ENCODE results near the gene CORIN.

CORIN gene

DNA sequence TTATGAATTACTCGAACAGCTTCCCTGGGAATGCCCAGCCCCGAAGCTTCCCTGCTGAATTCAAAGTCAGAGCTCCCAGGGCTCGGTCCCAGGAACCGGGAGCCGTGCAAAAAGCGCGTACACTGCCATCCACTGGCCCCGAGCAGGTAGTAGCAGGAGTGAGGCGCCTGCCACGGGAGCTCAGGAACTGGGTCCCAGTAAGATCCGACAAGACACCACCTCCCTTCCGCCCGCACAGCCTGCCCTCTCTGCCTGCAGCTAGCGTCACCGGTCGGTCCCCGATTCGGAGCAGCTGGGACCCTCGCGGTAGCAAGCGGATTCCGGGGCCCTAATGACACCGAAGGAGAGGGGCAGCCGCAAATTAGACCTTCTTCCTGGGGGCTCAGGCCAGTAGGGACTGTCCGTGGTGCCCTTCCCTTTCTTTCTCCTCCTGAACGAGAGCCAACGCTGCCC, 1.2 kb downstream of the CORIN start:
- DNase-seq (ENCODE audit: low read depth, low spot score), result peak; percentile 63
- WGBS (ENCODE audit: insufficient coverage, insufficient read length), result no CpG with 5 or more reads among the region's 27 CpGs
- H3K4me3 ChIP-seq (ENCODE audit: low read length), result peak overlapping the region; percentile 56; the same call in 1 of the 2 replicates

DNA sequence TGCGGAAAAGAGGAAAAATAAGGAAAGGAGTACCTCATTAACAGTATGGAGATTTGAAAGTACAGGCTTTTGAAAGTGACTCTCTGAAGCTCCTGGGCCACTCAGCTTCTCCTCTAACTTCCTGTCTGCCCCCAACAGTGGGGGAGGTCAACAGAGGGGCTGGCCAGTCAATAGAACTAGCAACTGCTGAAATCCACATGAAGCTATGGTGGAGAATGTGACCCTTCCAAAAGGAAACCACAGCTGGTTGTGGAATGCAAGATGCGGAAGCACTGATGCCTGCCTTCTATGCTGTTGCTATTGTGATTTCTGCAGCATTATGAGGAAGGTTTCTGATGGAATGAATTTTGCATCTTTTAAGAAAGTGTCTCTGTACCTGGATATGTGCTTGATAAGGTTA, 2.4 kb downstream of the CORIN start:
- H3K27ac ChIP-seq (ENCODE audit: low read length), result no peak overlapping the region
- H3K36me3 ChIP-seq (ENCODE audit: control insufficient read depth, insufficient read depth, low read length), result no peaks in the 10 kb centered on the region; the same call in 1 of the 2 replicates
- no peaks in the 10 kb centered on the region for H3K27me3 ChIP-seq (ENCODE audit: control insufficient read depth, insufficient read depth, low read length)
- 0 out of 2 replicates have a peak, but pooled peaks cover 3% of the 10 kb centered on the region for H3K4me1 ChIP-seq (ENCODE audit: control insufficient read depth, insufficient read depth, low read length)
- WGBS (ENCODE audit: insufficient coverage, insufficient read length), result no CpG with 5 or more reads among the region's 2 CpGs
- DNase-seq (ENCODE audit: low read depth, low spot score), result no peak
- H3K9me3 ChIP-seq (ENCODE audit: control insufficient read depth, insufficient read depth, low read length), result no peaks in the 10 kb centered on the region
- no peak overlapping the region for H3K4me3 ChIP-seq (ENCODE audit: low read length)

More for the DNA sequence above, 1.2 kb downstream of the CORIN start:
- Histone ChIP-seq H3K27ac (ENCODE audit: low read length) (no peak overlapping the region), H3K27me3 (ENCODE audit: control insufficient read depth, insufficient read depth, low read length) (no peaks in the 10 kb centered on the region), H3K36me3 (ENCODE audit: control insufficient read depth, insufficient read depth, low read length) (no peaks in the 10 kb centered on the region; the same call in 1 of the 2 replicates), H3K9me3 (ENCODE audit: control insufficient read depth, insufficient read depth, low read length) (no peaks in the 10 kb centered on the region), H3K4me1 (ENCODE audit: control insufficient read depth, insufficient read depth, low read length) (0 out of 2 replicates have a peak, but pooled peaks cover 3% of the 10 kb centered on the region)

DNA sequence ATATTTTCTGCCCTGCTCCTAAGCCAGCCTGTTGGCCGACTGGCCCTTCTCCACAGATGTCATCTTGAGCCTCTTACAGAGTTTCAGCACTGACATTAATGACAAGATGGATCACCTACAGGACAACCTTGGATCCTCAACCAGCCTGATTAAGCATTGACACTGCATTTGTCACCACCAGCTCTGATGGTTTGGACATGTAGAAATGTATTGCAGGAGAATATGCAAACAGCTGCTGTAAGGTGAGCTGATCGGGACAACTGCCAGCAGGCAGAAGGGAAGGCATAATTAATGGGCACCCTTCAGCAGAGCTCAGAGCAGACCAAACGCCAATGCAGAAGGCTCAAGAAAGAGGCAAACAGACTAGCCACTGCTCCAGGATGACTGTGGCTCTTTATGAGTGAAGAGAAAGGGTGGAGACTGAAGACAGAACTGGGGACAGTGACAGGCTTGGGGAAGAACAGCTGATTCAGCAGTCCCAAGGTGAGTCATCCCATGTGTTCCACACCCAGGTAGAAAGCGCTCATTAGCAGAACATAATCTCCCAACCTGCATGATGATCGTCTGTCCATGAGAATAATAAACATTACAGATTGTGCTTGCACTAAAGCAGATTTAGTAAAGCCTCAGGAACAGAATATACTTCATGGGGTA, 6.7 kb downstream of the CORIN start:
- H3K4me1 ChIP-seq (ENCODE audit: control insufficient read depth, insufficient read depth, low read length), result 0 out of 2 replicates have a peak, but pooled peaks cover 1% of the 10 kb centered on the region
- no peak overlapping the region for H3K27ac ChIP-seq (ENCODE audit: low read length)
- H3K27me3 ChIP-seq (ENCODE audit: control insufficient read depth, insufficient read depth, low read length), result no peaks in the 10 kb centered on the region
- H3K36me3 ChIP-seq (ENCODE audit: control insufficient read depth, insufficient read depth, low read length), result no peaks in the 10 kb centered on the region
- H3K4me3 ChIP-seq (ENCODE audit: low read length), result no peak overlapping the region
- no CpG with 5 or more reads among the region's 5 CpGs for WGBS (ENCODE audit: insufficient coverage, insufficient read length)
- no peak for DNase-seq (ENCODE audit: low read depth, low spot score)
- no peaks in the 10 kb centered on the region for H3K9me3 ChIP-seq (ENCODE audit: control insufficient read depth, insufficient read depth, low read length)

DNA sequence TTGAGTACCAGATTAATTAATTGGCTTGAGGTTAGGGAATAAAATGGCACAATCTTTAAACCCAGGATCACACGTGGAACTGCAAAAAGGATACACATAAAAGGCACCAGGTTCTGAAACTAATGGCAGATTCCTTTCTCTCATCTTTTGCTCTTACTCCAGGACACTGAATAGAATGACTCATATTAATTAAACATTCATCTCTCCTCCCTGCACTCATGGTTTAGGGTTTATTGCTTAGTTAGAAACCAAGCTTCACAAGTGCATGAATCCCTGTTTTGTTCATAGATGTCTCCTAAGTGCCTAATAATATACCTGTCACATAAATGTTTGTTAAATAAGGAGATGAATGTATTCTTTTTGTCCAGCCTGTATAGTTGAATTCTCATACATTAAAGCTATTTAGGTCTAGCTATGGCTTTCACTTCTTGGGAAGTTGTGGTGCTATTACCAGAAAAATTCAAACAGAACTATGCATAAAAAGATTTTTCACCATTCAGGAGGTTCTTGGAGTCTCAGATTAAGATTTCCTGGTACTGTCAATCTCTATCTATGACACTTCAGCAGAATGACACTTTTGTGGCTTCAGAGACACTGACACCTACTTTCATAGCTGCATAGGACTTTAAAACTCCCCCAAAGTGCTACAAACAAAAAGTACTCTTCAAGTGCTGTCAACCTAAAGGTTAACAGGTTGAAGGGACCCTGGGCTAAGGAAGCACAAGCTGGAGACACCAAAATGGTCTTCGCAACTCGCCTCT, 7.4 kb downstream of the CORIN start:
- DNase-seq (ENCODE audit: low read depth, low spot score), result no peak
- no peaks in the 10 kb centered on the region for H3K27me3 ChIP-seq (ENCODE audit: control insufficient read depth, insufficient read depth, low read length)
- WGBS (ENCODE audit: insufficient coverage, insufficient read length), result no CpG with 5 or more reads among the region's 3 CpGs
- no peaks in the 10 kb centered on the region for H3K36me3 ChIP-seq (ENCODE audit: control insufficient read depth, insufficient read depth, low read length)
- no peaks in the 10 kb centered on the region for H3K9me3 ChIP-seq (ENCODE audit: control insufficient read depth, insufficient read depth, low read length)
- no peak overlapping the region for H3K4me3 ChIP-seq (ENCODE audit: low read length)
- H3K27ac ChIP-seq (ENCODE audit: low read length), result no peak overlapping the region
- H3K4me1 ChIP-seq (ENCODE audit: control insufficient read depth, insufficient read depth, low read length), result no peaks in the 10 kb centered on the region

DNA sequence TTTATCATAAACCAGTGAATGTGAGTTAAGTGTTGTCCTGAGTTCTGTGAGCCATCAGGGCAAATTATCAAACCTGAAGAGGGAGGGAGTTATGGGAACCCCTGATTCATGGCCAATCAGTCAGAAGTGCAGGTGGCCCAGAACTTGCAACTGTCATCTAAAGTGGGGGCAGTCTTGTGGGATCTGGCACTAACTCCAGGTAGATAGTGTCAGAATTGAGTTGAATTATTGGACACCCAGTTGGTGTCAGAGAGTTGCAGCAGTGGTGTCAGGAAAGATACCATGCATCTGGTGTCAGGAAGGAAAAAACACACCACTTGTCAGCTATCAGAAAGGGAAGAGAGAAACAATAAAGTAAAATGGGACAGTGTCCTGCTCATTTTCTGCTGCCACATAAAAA, 8.4 kb downstream of the CORIN start:
- DNase-seq (ENCODE audit: low read depth, low spot score), result no peak
- Histone ChIP-seq H3K4me3 (ENCODE audit: low read length) (no peak overlapping the region), H3K36me3 (ENCODE audit: control insufficient read depth, insufficient read depth, low read length) (no peaks in the 10 kb centered on the region), H3K9me3 (ENCODE audit: control insufficient read depth, insufficient read depth, low read length) (no peaks in the 10 kb centered on the region), H3K4me1 (ENCODE audit: control insufficient read depth, insufficient read depth, low read length) (no peaks in the 10 kb centered on the region), H3K27ac (ENCODE audit: low read length) (no peak overlapping the region), H3K27me3 (ENCODE audit: control insufficient read depth, insufficient read depth, low read length) (no peaks in the 10 kb centered on the region)

DNA sequence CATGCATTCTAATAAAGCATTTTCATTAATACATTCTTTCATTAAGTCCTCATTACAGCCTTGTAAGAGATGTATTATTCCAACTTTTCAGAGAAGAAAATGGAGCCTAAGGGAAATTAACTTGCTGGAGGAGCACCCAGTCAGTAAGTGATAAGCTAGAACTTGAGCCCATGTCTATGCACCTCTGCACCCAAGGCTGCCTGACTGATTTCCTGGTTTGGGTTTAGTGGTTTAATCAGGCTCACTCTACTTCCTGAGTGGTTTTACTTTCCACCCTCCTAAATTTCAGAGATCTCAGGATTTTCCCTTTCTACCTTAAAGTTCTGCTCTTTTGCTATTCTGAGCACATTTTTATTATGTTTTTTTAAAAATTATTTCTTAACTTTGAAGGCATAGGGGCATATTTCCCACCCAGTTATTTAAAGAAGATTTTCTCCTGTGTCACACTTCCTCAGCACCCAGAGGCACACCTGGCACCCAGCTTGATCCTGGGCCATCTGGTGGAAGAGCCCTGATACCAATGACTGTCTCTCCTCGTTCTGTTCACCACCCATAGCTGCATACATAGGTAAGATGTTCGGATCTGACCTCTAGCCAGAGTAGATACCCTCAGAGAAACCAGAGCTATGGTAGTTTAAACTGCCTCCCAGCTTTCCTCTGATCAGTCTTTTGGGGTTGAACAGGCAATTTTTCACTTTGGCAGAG, 10.4 kb downstream of the CORIN start:
- Histone ChIP-seq H3K27ac (ENCODE audit: low read length) (no peak overlapping the region), H3K4me1 (ENCODE audit: control insufficient read depth, insufficient read depth, low read length) (no peaks in the 10 kb centered on the region), H3K9me3 (ENCODE audit: control insufficient read depth, insufficient read depth, low read length) (no peaks in the 10 kb centered on the region), H3K36me3 (ENCODE audit: control insufficient read depth, insufficient read depth, low read length) (no peaks in the 10 kb centered on the region), H3K27me3 (ENCODE audit: control insufficient read depth, insufficient read depth, low read length) (no peaks in the 10 kb centered on the region), H3K4me3 (ENCODE audit: low read length) (no peak overlapping the region)
- DNase-seq (ENCODE audit: low read depth, low spot score), result no peak
- no CpG with 5 or more reads among the region's 2 CpGs for whole genome bisulfite sequencing (ENCODE audit: insufficient coverage, insufficient read length)

DNA sequence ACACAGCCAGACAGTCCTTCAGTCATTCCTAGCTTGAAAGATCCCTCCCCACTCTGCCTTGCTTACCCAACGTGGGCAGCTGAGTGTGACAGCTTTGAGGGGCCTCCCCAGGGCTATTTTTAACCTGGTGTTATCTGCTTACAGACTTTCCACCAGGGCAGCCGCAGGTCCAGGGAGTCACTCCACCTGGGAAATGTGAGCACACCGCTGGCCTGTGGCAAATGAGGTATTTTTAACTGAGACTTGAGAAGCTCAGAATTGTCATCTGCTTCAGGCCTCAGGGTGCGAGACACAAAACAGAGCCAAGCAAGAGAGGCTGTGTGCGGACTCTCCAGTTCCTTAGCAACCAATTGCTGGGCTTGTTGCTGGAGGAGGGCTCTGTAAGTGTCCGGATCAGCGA, 13.0 kb downstream of the CORIN start:
- no peak for DNase-seq (ENCODE audit: low read depth, low spot score)
- Histone ChIP-seq H3K27ac (ENCODE audit: low read length) (no peak overlapping the region), H3K36me3 (ENCODE audit: control insufficient read depth, insufficient read depth, low read length) (no peaks in the 10 kb centered on the region), H3K4me1 (ENCODE audit: control insufficient read depth, insufficient read depth, low read length) (no peaks in the 10 kb centered on the region), H3K9me3 (ENCODE audit: control insufficient read depth, insufficient read depth, low read length) (no peaks in the 10 kb centered on the region), H3K4me3 (ENCODE audit: low read length) (no peak overlapping the region), H3K27me3 (ENCODE audit: control insufficient read depth, insufficient read depth, low read length) (no peaks in the 10 kb centered on the region)
- WGBS (ENCODE audit: insufficient coverage, insufficient read length), result no CpG with 5 or more reads among the region's 7 CpGs

DNA sequence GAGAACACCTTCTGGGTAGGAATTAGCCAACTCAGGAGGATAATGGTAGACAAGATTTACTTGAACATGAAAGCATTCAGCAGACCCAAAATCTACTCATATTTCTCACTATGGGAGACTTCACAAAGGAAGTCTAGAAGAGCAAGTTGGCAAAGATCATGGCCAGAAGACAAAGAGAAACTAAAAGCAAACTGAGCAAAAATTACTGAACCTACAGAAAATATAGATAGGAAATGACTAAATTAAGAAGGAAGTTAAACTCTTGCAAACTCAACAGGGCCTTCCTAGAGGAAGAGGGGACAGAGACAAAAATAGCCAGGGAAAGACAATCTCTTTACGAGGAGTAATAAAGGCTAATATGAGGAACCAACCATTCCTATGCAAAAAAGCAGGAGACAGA, 18.7 kb downstream of the CORIN start:
- Histone ChIP-seq H3K36me3 (ENCODE audit: control insufficient read depth, insufficient read depth, low read length) (no peaks in the 10 kb centered on the region), H3K9me3 (ENCODE audit: control insufficient read depth, insufficient read depth, low read length) (no peaks in the 10 kb centered on the region), H3K27ac (ENCODE audit: low read length) (no peak overlapping the region), H3K27me3 (ENCODE audit: control insufficient read depth, insufficient read depth, low read length) (no peaks in the 10 kb centered on the region), H3K4me1 (ENCODE audit: control insufficient read depth, insufficient read depth, low read length) (no peaks in the 10 kb centered on the region), H3K4me3 (ENCODE audit: low read length) (no peak overlapping the region)
- no peak for DNase-seq (ENCODE audit: low read depth, low spot score)
- no CpG with 5 or more reads among the region's 1 CpG for WGBS (ENCODE audit: insufficient coverage, insufficient read length)

DNA sequence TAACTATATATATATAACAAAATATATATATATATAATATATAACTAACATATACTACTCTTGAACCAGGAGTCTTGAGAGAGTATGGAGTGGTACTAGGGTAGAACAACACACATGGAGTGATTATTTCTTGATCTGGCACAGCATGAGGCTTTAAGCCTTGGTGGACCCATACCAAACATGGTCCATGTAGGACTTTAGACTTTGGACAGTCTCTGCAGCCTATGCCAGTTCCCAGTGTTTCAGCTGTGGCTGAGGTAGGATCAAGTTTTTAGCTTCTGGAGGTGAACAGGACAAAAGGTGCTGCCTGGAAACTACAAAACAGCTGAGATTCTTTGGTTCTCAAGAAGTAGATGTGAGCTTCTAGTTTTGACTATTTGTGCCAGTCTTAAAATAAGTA, 20.6 kb downstream of the CORIN start:
- Histone ChIP-seq H3K4me1 (ENCODE audit: control insufficient read depth, insufficient read depth, low read length) (no peaks in the 10 kb centered on the region), H3K4me3 (ENCODE audit: low read length) (no peak overlapping the region), H3K36me3 (ENCODE audit: control insufficient read depth, insufficient read depth, low read length) (no peaks in the 10 kb centered on the region), H3K27me3 (ENCODE audit: control insufficient read depth, insufficient read depth, low read length) (no peaks in the 10 kb centered on the region), H3K27ac (ENCODE audit: low read length) (no peak overlapping the region), H3K9me3 (ENCODE audit: control insufficient read depth, insufficient read depth, low read length) (no peaks in the 10 kb centered on the region)
- DNase-seq (ENCODE audit: low read depth, low spot score), result no peak

DNA sequence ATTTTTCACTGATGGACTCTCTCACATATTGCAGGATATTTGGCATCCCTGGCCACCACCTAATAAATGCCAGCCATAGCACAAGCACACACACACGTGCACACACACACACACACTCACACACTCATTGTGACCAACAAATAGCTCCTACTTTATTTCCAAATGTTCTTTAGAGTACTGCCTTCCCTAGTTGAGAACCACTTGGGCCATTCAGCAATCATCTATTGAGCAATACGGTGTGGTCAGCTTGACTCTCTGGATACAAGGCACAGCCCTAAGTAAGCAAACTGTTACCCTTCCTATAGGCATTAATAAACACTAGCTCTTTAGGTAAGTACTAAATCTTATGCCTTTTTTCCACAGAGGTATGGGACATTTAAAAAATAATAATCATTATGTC, 21.1 kb downstream of the CORIN start:
- no peaks in the 10 kb centered on the region for H3K27me3 ChIP-seq (ENCODE audit: control insufficient read depth, insufficient read depth, low read length)
- no peaks in the 10 kb centered on the region for H3K4me1 ChIP-seq (ENCODE audit: control insufficient read depth, insufficient read depth, low read length)
- no peaks in the 10 kb centered on the region for H3K36me3 ChIP-seq (ENCODE audit: control insufficient read depth, insufficient read depth, low read length)
- H3K4me3 ChIP-seq (ENCODE audit: low read length), result no peak overlapping the region
- WGBS (ENCODE audit: insufficient coverage, insufficient read length), result no CpG with 5 or more reads among the region's 2 CpGs
- no peak for DNase-seq (ENCODE audit: low read depth, low spot score)
- H3K9me3 ChIP-seq (ENCODE audit: control insufficient read depth, insufficient read depth, low read length), result no peaks in the 10 kb centered on the region
- no peak overlapping the region for H3K27ac ChIP-seq (ENCODE audit: low read length)

Measured in iPS DF 6.9 (cell line).